Liver (tissue), 9 donors: ENCODE data around the gene GPR32. TPM values are rescaled to one million over a fixed set of nuclear protein-coding genes. Genes with fewer than 3 reads are reported as not detected.

Experiments
- DNase-seq: peaks from one replicate; pipeline ENCODE4 v3.0.0-alpha.2; 2017; ENCODE audit warnings: low spot score
- H3K27ac ChIP-seq, 2 donors: one replicate each; pipeline ENCODE4 v1.7.0; 2013; ENCODE audit warnings: inconsistent platforms in 2 of 2, low read length in 2 of 2, control low read depth in 1 of 2, low read depth in 1 of 2, mild to moderate bottlenecking in 1 of 2
- H3K27me3 ChIP-seq, 4 donors: one replicate each; pipeline versions ENCODE4 v1.6.1 to v1.7.0; 2013; ENCODE audit warnings: low read length in 3 of 4, inconsistent platforms in 1 of 4, mild to moderate bottlenecking in 1 of 4, moderate library complexity in 1 of 4; ENCODE audit not compliant: control insufficient read depth in 4 of 4, insufficient read depth in 4 of 4
- H3K36me3 ChIP-seq, 4 donors: one replicate each; pipeline versions ENCODE4 v1.6.1 to v1.7.0; 2013; ENCODE audit warnings: low read length in 3 of 4, mild to moderate bottlenecking in 3 of 4, low read depth in 1 of 4, moderate library complexity in 1 of 4; ENCODE audit not compliant: control insufficient read depth in 4 of 4, insufficient read depth in 3 of 4
- H3K4me1 ChIP-seq, 4 donors: one replicate each; pipeline versions ENCODE4 v1.6.1 to v1.7.0; 2013; ENCODE audit warnings: low read length in 3 of 4, mild to moderate bottlenecking in 3 of 4, moderate library complexity in 1 of 4; ENCODE audit not compliant: control insufficient read depth in 4 of 4, insufficient read depth in 4 of 4
- H3K4me3 ChIP-seq, 3 donors: one replicate each; pipeline versions ENCODE4 v1.6.1 to v1.7.0; 2013; ENCODE audit warnings: low read length in 3 of 3, control low read depth in 1 of 3, low read depth in 1 of 3, mild to moderate bottlenecking in 1 of 3
- H3K9ac ChIP-seq, 2 donors: one replicate each; pipeline ENCODE4 v1.7.0; 2013; ENCODE audit warnings: low read length in 2 of 2, mild to moderate bottlenecking in 2 of 2, moderate library complexity in 2 of 2, control low read depth in 1 of 2, low read depth in 1 of 2
- H3K9me3 ChIP-seq, 4 donors: one replicate each; pipeline versions ENCODE4 v1.6.1 to v1.7.0; 2013; ENCODE audit warnings: low read length in 3 of 4; ENCODE audit not compliant: control insufficient read depth in 4 of 4
- ATF3 ChIP-seq: IDR thresholded peaks from 2 replicates; pipeline ENCODE4 v1.6.1; 2016; ENCODE audit warnings: antibody characterized with exemption
- EGR1 ChIP-seq, 2 donors: IDR thresholded peaks; 2 replicates each; pipeline ENCODE4 v1.6.1; 2016 to 2018; ENCODE audit warnings: antibody characterized with exemption in 2 of 2, low read depth in 2 of 2
- FOXA1 ChIP-seq: IDR thresholded peaks from 2 replicates; pipeline ENCODE4 v1.6.1; 2016; ENCODE audit warnings: antibody characterized with exemption
- FOXA2 ChIP-seq: IDR thresholded peaks from 2 replicates; pipeline ENCODE4 v1.6.1; 2016; ENCODE audit warnings: antibody characterized with exemption
- GABPA ChIP-seq, 2 donors: IDR thresholded peaks in 1 of 2; conservative IDR thresholded peaks in 1 of 2; 2 replicates each; pipeline ENCODE4 v1.6.1; 2016; ENCODE audit warnings: antibody characterized with exemption in 2 of 2, mild to moderate bottlenecking in 1 of 2, moderate library complexity in 1 of 2
- HNF4A ChIP-seq, 2 donors: conservative IDR thresholded peaks; 2 replicates each; pipeline ENCODE4 v1.6.1; 2016; ENCODE audit warnings: antibody characterized with exemption in 2 of 2, mild to moderate bottlenecking in 2 of 2
- JUND ChIP-seq, 2 donors: IDR thresholded peaks; 2 replicates each; pipeline ENCODE4 v1.6.1; 2016; ENCODE audit warnings: antibody characterized with exemption in 2 of 2
- MAX ChIP-seq: IDR thresholded peaks from 2 replicates; pipeline ENCODE4 v1.6.1; 2016; ENCODE audit warnings: antibody characterized with exemption
- NR2F2 ChIP-seq: IDR thresholded peaks from 2 replicates; pipeline ENCODE4 v1.6.1; 2016; ENCODE audit warnings: antibody characterized with exemption
- RAD21 ChIP-seq, 2 donors: IDR thresholded peaks; 2 replicates each; pipeline ENCODE4 v1.6.1; 2016; ENCODE audit warnings: antibody characterized with exemption in 2 of 2, mild to moderate bottlenecking in 2 of 2
- REST ChIP-seq: IDR thresholded peaks from 2 replicates; pipeline ENCODE4 v1.6.1; 2016; ENCODE audit warnings: antibody characterized with exemption, mild to moderate bottlenecking
- RXRA ChIP-seq, 2 donors: IDR thresholded peaks; 2 replicates each; pipeline ENCODE4 v1.6.1; 2017 to 2018; ENCODE audit warnings: antibody characterized with exemption in 2 of 2, mild to moderate bottlenecking in 1 of 2
- SP1 ChIP-seq: IDR thresholded peaks from 2 replicates; pipeline ENCODE4 v1.6.1; 2018; ENCODE audit warnings: antibody characterized with exemption, mild to moderate bottlenecking
- TAF1 ChIP-seq: conservative IDR thresholded peaks from 2 replicates; pipeline ENCODE4 v1.6.1; 2016; ENCODE audit warnings: antibody characterized with exemption, mild to moderate bottlenecking
- YY1 ChIP-seq: IDR thresholded peaks from 2 replicates; pipeline ENCODE4 v1.6.1; 2016; ENCODE audit warnings: antibody characterized with exemption, mild to moderate bottlenecking
- WGBS: extraction: QIAGEN DNeasy Blood & Tissue Kit; methylation state at CpG from one replicate; pipeline ENCODE4 v1.1.7; 2013; 5-methylcytosine and 5-hydroxymethylcytosine counted together
- polyA plus RNA-seq, 2 donors: library from polyadenylated mRNA; stranded (reverse) in 1 of 2; unstranded in 1 of 2; fragments of 200-250 nt in 1 of 2; fragments of >200 nt in 1 of 2; fragmentation: Nextera tagmentation in 1 of 2; extraction: Ambion mirVana in 1 of 2; gene quantifications; one replicate each; pipeline versions ENCODE4 v1.2.1 to v1.2.3, GENCODE V29; 2013 to 2015
- total RNA-seq, 2 donors: library from RNA; depleted of rRNA; stranded (reverse); fragments of >200 nt; gene quantifications; one replicate each; pipeline ENCODE4 v1.2.3, GENCODE V29; 2014
- TF ChIP-seq, protein P1 (sequence below): IDR thresholded peaks from 2 replicates; pipeline ENCODE4 v1.6.1; 2016; ENCODE audit warnings: antibody characterized with exemption
- TF ChIP-seq, protein P2 (sequence below): fragments of 150-350 bp; IDR thresholded peaks from 2 replicates; pipeline ENCODE4 v1.5.1; 2017; ENCODE audit warnings: improper control_type of control experiment, low read depth, low read length; ENCODE audit not compliant: missing input control
- donor health status: healthy.
- donor health status: healthy.
- donor health status: healthy.
- donor health status: healthy.
- donor health status: healthy.

Gene GPR32
- total and polyA plus RNA-seq, 4 donors = not detected

DNA sequence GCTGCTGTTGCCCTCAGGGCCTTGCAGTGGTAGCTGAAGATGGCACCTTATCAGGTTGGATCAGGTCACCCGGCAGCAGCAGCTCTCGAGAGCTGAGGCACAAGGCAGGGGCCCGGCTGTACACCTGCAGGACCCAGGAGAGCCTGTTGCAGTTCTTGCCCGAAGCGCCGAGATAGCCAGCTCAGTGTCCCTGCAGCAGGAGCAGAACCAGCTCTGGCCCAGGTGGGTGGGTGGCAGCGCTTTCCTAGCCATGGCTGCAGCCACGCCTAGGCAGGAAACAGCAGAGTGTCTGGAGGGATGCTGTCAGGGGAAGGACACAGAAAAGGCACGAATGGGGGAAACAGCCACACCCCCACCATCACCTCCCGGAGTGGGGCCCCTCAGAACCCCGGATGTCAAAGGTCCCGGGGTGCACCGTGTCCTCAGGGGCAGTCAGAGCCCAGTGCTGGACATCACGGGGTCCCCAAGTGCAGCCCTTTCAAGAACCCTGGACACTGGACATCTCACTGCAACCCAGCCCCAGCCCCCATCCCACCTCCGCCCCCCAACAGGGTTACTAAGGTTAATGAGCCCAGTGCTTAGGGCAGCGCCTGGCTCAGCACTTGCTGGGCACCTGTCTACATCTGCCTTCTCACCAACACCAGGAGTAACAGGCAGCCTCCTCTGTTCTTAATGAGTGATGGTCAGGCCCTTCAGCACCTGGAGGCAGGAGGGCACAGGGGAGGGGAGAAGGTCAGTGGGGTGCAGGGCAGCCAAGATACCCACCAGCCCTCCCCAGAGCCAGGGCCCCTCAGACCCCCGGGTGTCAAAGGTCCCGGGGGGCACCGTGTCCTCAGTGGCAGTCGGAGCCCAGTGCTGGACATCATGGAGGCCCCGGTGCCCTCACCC is 28.6 kb downstream of the GPR32 start:
- Histone ChIP-seq H3K36me3 (peaks cover 6 to 39% (median 9%) of the 10 kb centered on the region in 4 donors), H3K27me3 (no peaks in the 10 kb centered on the region), H3K9me3 (no peaks in the 10 kb centered on the region), H3K9ac (no peak overlapping the region), H3K27ac (no peak overlapping the region), H3K4me1 (peaks cover 1 to 19% (median 14%) of the 10 kb centered on the region in 4 donors), H3K4me3 (no peak overlapping the region)
- 93% methylated on average over 21 of the region's 21 CpGs for WGBS
- DNase-seq = no peak
- no peak for TF ChIP-seq GABPA (IDR thresholded peaks at IDR 0.05 in 1 of 2, conservative IDR thresholded peaks at IDR 0.05 in 1 of 2)
- no peak for TF ChIP-seq TAF1
- TF ChIP-seq JUND (IDR thresholded peaks at IDR 0.05) = no peak
- TF ChIP-seq, protein P1, sequence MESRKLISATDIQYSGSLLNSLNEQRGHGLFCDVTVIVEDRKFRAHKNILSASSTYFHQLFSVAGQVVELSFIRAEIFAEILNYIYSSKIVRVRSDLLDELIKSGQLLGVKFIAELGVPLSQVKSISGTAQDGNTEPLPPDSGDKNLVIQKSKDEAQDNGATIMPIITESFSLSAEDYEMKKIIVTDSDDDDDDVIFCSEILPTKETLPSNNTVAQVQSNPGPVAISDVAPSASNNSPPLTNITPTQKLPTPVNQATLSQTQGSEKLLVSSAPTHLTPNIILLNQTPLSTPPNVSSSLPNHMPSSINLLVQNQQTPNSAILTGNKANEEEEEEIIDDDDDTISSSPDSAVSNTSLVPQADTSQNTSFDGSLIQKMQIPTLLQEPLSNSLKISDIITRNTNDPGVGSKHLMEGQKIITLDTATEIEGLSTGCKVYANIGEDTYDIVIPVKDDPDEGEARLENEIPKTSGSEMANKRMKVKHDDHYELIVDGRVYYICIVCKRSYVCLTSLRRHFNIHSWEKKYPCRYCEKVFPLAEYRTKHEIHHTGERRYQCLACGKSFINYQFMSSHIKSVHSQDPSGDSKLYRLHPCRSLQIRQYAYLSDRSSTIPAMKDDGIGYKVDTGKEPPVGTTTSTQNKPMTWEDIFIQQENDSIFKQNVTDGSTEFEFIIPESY = no peak
- TF ChIP-seq HNF4A (conservative IDR thresholded peaks at IDR 0.05) = no peak
- no peak for TF ChIP-seq REST
- TF ChIP-seq FOXA2 = no peak
- TF ChIP-seq EGR1 (IDR thresholded peaks at IDR 0.05; ENCODE audit: low read depth in 2 of 2) = no peak
- TF ChIP-seq, protein P2, sequence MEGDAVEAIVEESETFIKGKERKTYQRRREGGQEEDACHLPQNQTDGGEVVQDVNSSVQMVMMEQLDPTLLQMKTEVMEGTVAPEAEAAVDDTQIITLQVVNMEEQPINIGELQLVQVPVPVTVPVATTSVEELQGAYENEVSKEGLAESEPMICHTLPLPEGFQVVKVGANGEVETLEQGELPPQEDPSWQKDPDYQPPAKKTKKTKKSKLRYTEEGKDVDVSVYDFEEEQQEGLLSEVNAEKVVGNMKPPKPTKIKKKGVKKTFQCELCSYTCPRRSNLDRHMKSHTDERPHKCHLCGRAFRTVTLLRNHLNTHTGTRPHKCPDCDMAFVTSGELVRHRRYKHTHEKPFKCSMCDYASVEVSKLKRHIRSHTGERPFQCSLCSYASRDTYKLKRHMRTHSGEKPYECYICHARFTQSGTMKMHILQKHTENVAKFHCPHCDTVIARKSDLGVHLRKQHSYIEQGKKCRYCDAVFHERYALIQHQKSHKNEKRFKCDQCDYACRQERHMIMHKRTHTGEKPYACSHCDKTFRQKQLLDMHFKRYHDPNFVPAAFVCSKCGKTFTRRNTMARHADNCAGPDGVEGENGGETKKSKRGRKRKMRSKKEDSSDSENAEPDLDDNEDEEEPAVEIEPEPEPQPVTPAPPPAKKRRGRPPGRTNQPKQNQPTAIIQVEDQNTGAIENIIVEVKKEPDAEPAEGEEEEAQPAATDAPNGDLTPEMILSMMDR = no peak
- TF ChIP-seq SP1 = no peak
- TF ChIP-seq MAX = no peak
- TF ChIP-seq RAD21 (IDR thresholded peaks at IDR 0.05) = no peak
- TF ChIP-seq ATF3 = no peak
- TF ChIP-seq YY1 = no peak
- TF ChIP-seq FOXA1 = no peak
- TF ChIP-seq RXRA (IDR thresholded peaks at IDR 0.05) = no peak
- TF ChIP-seq NR2F2 = no peak
